Measurements from ENCODE around the gene MCM3. TPM values are rescaled to one million over a fixed set of nuclear protein-coding genes. Genes with fewer than 3 reads are reported as not detected.

Gene MCM3
- polyA plus RNA-seq, 1 donor (not counting 4 experiments of a cell fraction or from before 2014, with no cell fraction given): 60.9 TPM

- TF ChIP-seq CTCF (optimal IDR thresholded peaks at IDR 0.05 in 1 of 3, IDR thresholded peaks at IDR 0.05 in 1 of 3, conservative IDR thresholded peaks at IDR 0.05 in 1 of 3; ENCODE audit: extremely low read depth in 1 of 3, insufficient read depth in 2 of 3, low read length in 3 of 3) (no peak), EZH2 (IDR thresholded peaks at IDR 0.05; ENCODE audit: low read length) (no peak)
- Histone ChIP-seq H4K20me1 (ENCODE audit: control insufficient read depth, extremely low read depth, insufficient read depth, low read length) (no peaks in the 10 kb centered on the region), H3K9ac (ENCODE audit: control insufficient read depth, extremely low read depth, insufficient read depth, low read length) (no peak overlapping the region), H3K36me3 (ENCODE audit: control insufficient read depth in 2 of 2, extremely low read depth in 1 of 2, insufficient read depth in 2 of 2, low read length in 2 of 2) (no peaks in the 10 kb centered on the region), H3K4me3 (ENCODE audit: control insufficient read depth in 2 of 3, extremely low read depth in 1 of 3, insufficient read depth in 2 of 3, low read depth in 1 of 3, low read length in 3 of 3) (no peak overlapping the region), H3K9me1 (ENCODE audit: control insufficient read depth, extremely low read depth, insufficient read depth, low read length) (no peaks in the 10 kb centered on the region), H3K4me1 (ENCODE audit: control insufficient read depth, extremely low read depth, insufficient read depth, low read length) (no peaks in the 10 kb centered on the region), H2AFZ (ENCODE audit: control insufficient read depth, low read length) (no peak overlapping the region), H3K27me3 (ENCODE audit: control insufficient read depth, extremely low read depth, insufficient read depth, low read length) (no peaks in the 10 kb centered on the region), H3K79me2 (ENCODE audit: control insufficient read depth, insufficient read depth, low read length) (no peaks in the 10 kb centered on the region), H3K4me2 (ENCODE audit: control insufficient read depth, extremely low read depth, insufficient read depth, low read depth, low read length) (no peak overlapping the region), H3K9me3 (ENCODE audit: control insufficient read depth, low read depth, low read length) (no peaks in the 10 kb centered on the region), H3K27ac (ENCODE audit: control insufficient read depth, insufficient read depth, low read length) (no peak overlapping the region)
- DNase-seq (ENCODE audit: low read depth, low spot score): no peak
- dilution Hi-C loops (cut with MboI; ENCODE audit: extremely low pct_ligation_motif_present, low sequenced_read_pairs): no loop called here
- no peak for FAIRE-seq
Observed at GRCh38 chr6:52299653-52300052, 15.1 kb upstream of the MCM3 start.

- Histone ChIP-seq H3K27me3 (ENCODE audit: control insufficient read depth, extremely low read depth, insufficient read depth, low read length) (no peaks in the 10 kb centered on the region), H3K4me2 (ENCODE audit: control insufficient read depth, extremely low read depth, insufficient read depth, low read depth, low read length) (no peak overlapping the region), H3K9ac (ENCODE audit: control insufficient read depth, extremely low read depth, insufficient read depth, low read length) (no peak overlapping the region), H2AFZ (ENCODE audit: control insufficient read depth, low read length) (no peak overlapping the region), H3K27ac (ENCODE audit: control insufficient read depth, insufficient read depth, low read length) (no peak overlapping the region), H4K20me1 (ENCODE audit: control insufficient read depth, extremely low read depth, insufficient read depth, low read length) (no peaks in the 10 kb centered on the region), H3K4me3 (ENCODE audit: control insufficient read depth in 2 of 3, extremely low read depth in 1 of 3, insufficient read depth in 2 of 3, low read depth in 1 of 3, low read length in 3 of 3) (no peak overlapping the region), H3K9me1 (ENCODE audit: control insufficient read depth, extremely low read depth, insufficient read depth, low read length) (no peaks in the 10 kb centered on the region), H3K4me1 (ENCODE audit: control insufficient read depth, extremely low read depth, insufficient read depth, low read length) (no peaks in the 10 kb centered on the region), H3K36me3 (ENCODE audit: control insufficient read depth in 2 of 2, extremely low read depth in 1 of 2, insufficient read depth in 2 of 2, low read length in 2 of 2) (no peaks in the 10 kb centered on the region), H3K79me2 (ENCODE audit: control insufficient read depth, insufficient read depth, low read length) (no peaks in the 10 kb centered on the region), H3K9me3 (ENCODE audit: control insufficient read depth, low read depth, low read length) (no peaks in the 10 kb centered on the region)
- FAIRE-seq (no peak), DNase-seq (ENCODE audit: low read depth, low spot score) (no peak)
- dilution Hi-C loops (cut with MboI; ENCODE audit: extremely low pct_ligation_motif_present, low sequenced_read_pairs): no loop called here
- TF ChIP-seq CTCF (optimal IDR thresholded peaks at IDR 0.05 in 1 of 3, IDR thresholded peaks at IDR 0.05 in 1 of 3, conservative IDR thresholded peaks at IDR 0.05 in 1 of 3; ENCODE audit: extremely low read depth in 1 of 3, insufficient read depth in 2 of 3, low read length in 3 of 3) (no peak), EZH2 (IDR thresholded peaks at IDR 0.05; ENCODE audit: low read length) (no peak)
Observed at GRCh38 chr6:52297433-52297832, 12.9 kb upstream of the MCM3 start.
